ENCODE measurements around the gene CUX1. TPM values are rescaled to one million over a fixed set of nuclear protein-coding genes. Genes with fewer than 3 reads are reported as not detected.
A peak's percentile ranks its signal among the peaks of the same experiment; 100 is the strongest.

Gene CUX1
- polyA plus RNA-seq, 3 donors from 2014 or later, result 3.1 to 25.9 (median 12.5) TPM

- no peak for DNase-seq
- no peak overlapping the region for H3K4me3 Mint-ChIP-seq
- H3K9me3 Mint-ChIP-seq, result no peaks in the 10 kb centered on the region
- peaks cover 10 to 22% (median 10%) of the 10 kb centered on the region in 3 donors for H3K36me3 Mint-ChIP-seq
- peaks cover 14 to 25% of the 10 kb centered on the region in 2 donors for H3K4me1 Mint-ChIP-seq
- peak overlapping the region in 3 of 6 donors; percentile 34 to 83 (median 36) for H3K27ac Mint-ChIP-seq
- peaks cover 0 to 7% (median 0%) of the 10 kb centered on the region in 3 donors for H3K27me3 Mint-ChIP-seq (ENCODE audit: low read depth in 3 of 3)
Measured at GRCh38 chr7:102077081-102077480, 259.7 kb downstream of the CUX1 start.

GRCh38 chr7:102079140-102080018 lies 262.0 kb downstream of the CUX1 start:
- peaks cover 0 to 7% (median 0%) of the 10 kb centered on the region in 3 donors for H3K27me3 Mint-ChIP-seq (ENCODE audit: low read depth in 3 of 3)
- H3K36me3 Mint-ChIP-seq, result peaks cover 4 to 20% (median 6%) of the 10 kb centered on the region in 3 donors

GRCh38 chr7:102080019-102080433 lies 262.6 kb downstream of the CUX1 start:
- no peak overlapping the region for H3K27ac Mint-ChIP-seq
- peaks cover 4 to 20% (median 6%) of the 10 kb centered on the region in 3 donors for H3K36me3 Mint-ChIP-seq
- no peaks in the 10 kb centered on the region for H3K9me3 Mint-ChIP-seq
- peaks cover 0 to 6% (median 0%) of the 10 kb centered on the region in 3 donors for H3K27me3 Mint-ChIP-seq (ENCODE audit: low read depth in 3 of 3)
- no peak for DNase-seq
- H3K4me3 Mint-ChIP-seq, result no peak overlapping the region
- H3K4me1 Mint-ChIP-seq, result peaks cover 14 to 25% of the 10 kb centered on the region in 2 donors

More at GRCh38 chr7:102079140-102080018, 262.0 kb downstream of the CUX1 start:
- H3K4me1 Mint-ChIP-seq, result peaks cover 14 to 25% of the 10 kb centered on the region in 2 donors
- H3K9me3 Mint-ChIP-seq, result no peaks in the 10 kb centered on the region
- no peak overlapping the region for H3K27ac Mint-ChIP-seq
- DNase-seq, result no peak
- no peak overlapping the region for H3K4me3 Mint-ChIP-seq

GRCh38 chr7:102080434-102081243 lies 263.2 kb downstream of the CUX1 start:
- no peak overlapping the region for H3K4me3 Mint-ChIP-seq
- DNase-seq, result no peak
- peaks cover 0 to 4% (median 0%) of the 10 kb centered on the region in 3 donors for H3K27me3 Mint-ChIP-seq (ENCODE audit: low read depth in 3 of 3)
- H3K36me3 Mint-ChIP-seq, result peaks cover 4 to 20% (median 6%) of the 10 kb centered on the region in 3 donors
- no peaks in the 10 kb centered on the region for H3K9me3 Mint-ChIP-seq
- H3K4me1 Mint-ChIP-seq, result peaks cover 14 to 25% of the 10 kb centered on the region in 2 donors
- peak overlapping the region in 2 of 6 donors; percentile 3 to 15 for H3K27ac Mint-ChIP-seq

GRCh38 chr7:102081244-102081627 lies 263.8 kb downstream of the CUX1 start:
- Mint-ChIP-seq H3K4me1 (peaks cover 13 to 22% of the 10 kb centered on the region in 2 donors), H3K27me3 (ENCODE audit: low read depth in 3 of 3) (peaks cover 0 to 5% (median 0%) of the 10 kb centered on the region in 3 donors), H3K4me3 (no peak overlapping the region), H3K36me3 (peaks cover 4 to 20% (median 9%) of the 10 kb centered on the region in 3 donors), H3K9me3 (no peaks in the 10 kb centered on the region), H3K27ac (peak overlapping the region in 2 of 6 donors; percentile 3 to 15)
- DNase-seq, result no peak

GRCh38 chr7:102082693-102083368 lies 265.4 kb downstream of the CUX1 start:
- H3K27ac Mint-ChIP-seq, result no peak overlapping the region
- H3K9me3 Mint-ChIP-seq, result no peaks in the 10 kb centered on the region
- H3K4me3 Mint-ChIP-seq, result no peak overlapping the region
- H3K36me3 Mint-ChIP-seq, result peaks cover 4 to 17% (median 11%) of the 10 kb centered on the region in 3 donors
- peaks cover 0 to 3% (median 0%) of the 10 kb centered on the region in 3 donors for H3K27me3 Mint-ChIP-seq (ENCODE audit: low read depth in 3 of 3)
- DNase-seq, result no peak
- peaks cover 4 to 6% of the 10 kb centered on the region in 2 donors for H3K4me1 Mint-ChIP-seq

- DNase-seq, result no peak
- peaks cover 0 to 1% (median 0%) of the 10 kb centered on the region in 3 donors for H3K27me3 Mint-ChIP-seq (ENCODE audit: low read depth in 3 of 3)
- H3K4me3 Mint-ChIP-seq, result no peak overlapping the region
- no peak overlapping the region for H3K27ac Mint-ChIP-seq
- H3K9me3 Mint-ChIP-seq, result peaks cover 0 to 13% (median 4%) of the 10 kb centered on the region in 6 donors
- H3K4me1 Mint-ChIP-seq, result peaks cover 5 to 6% of the 10 kb centered on the region in 2 donors
- peaks cover 17 to 29% (median 17%) of the 10 kb centered on the region in 3 donors for H3K36me3 Mint-ChIP-seq
Measured at GRCh38 chr7:102085218-102085772, 267.9 kb downstream of the CUX1 start.

GRCh38 chr7:102089175-102090098 lies 272.0 kb downstream of the CUX1 start:
- Mint-ChIP-seq H3K36me3 (peaks cover 10 to 20% (median 16%) of the 10 kb centered on the region in 3 donors), H3K9me3 (peaks cover 0 to 13% (median 4%) of the 10 kb centered on the region in 6 donors), H3K4me3 (no peak overlapping the region), H3K27ac (no peak overlapping the region), H3K27me3 (ENCODE audit: low read depth in 3 of 3) (peaks cover 0 to 1% (median 0%) of the 10 kb centered on the region in 3 donors), H3K4me1 (peaks cover 0 to 5% of the 10 kb centered on the region in 2 donors)
- DNase-seq, result no peak

- Mint-ChIP-seq H3K9me3 (peaks cover 0 to 13% (median 4%) of the 10 kb centered on the region in 6 donors), H3K4me3 (no peak overlapping the region), H3K36me3 (peaks cover 6 to 18% (median 14%) of the 10 kb centered on the region in 3 donors), H3K27me3 (ENCODE audit: low read depth in 3 of 3) (no peaks in the 10 kb centered on the region), H3K4me1 (peaks cover 0 to 3% of the 10 kb centered on the region in 2 donors), H3K27ac (no peak overlapping the region)
- no peak for DNase-seq
Measured at GRCh38 chr7:102093599-102094315, 276.3 kb downstream of the CUX1 start.

DNA sequence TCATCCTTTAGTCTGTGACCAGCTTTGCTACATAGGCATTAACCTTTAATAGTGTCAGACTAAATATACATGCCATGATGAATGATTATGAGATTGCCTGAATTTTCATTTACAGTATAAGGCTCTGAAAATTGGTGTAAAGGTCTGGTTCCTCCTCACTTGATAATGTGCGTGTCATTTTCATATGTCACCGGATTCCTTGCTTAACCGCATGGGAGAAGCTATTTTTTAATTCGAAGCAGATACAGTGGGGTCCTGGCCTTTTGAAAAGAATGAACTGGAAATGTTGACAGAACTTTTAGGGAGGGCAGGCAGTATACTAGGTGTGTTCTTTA lies 276.9 kb downstream of the CUX1 start:
- peaks cover 6 to 12% (median 10%) of the 10 kb centered on the region in 3 donors for H3K36me3 Mint-ChIP-seq
- no peak overlapping the region for H3K4me3 Mint-ChIP-seq
- H3K4me1 Mint-ChIP-seq, result peaks cover 0 to 3% of the 10 kb centered on the region in 2 donors
- no peak overlapping the region for H3K27ac Mint-ChIP-seq
- no peak for DNase-seq
- peaks cover 0 to 8% (median 2%) of the 10 kb centered on the region in 6 donors for H3K9me3 Mint-ChIP-seq
- no peaks in the 10 kb centered on the region for H3K27me3 Mint-ChIP-seq (ENCODE audit: low read depth in 3 of 3)

DNA sequence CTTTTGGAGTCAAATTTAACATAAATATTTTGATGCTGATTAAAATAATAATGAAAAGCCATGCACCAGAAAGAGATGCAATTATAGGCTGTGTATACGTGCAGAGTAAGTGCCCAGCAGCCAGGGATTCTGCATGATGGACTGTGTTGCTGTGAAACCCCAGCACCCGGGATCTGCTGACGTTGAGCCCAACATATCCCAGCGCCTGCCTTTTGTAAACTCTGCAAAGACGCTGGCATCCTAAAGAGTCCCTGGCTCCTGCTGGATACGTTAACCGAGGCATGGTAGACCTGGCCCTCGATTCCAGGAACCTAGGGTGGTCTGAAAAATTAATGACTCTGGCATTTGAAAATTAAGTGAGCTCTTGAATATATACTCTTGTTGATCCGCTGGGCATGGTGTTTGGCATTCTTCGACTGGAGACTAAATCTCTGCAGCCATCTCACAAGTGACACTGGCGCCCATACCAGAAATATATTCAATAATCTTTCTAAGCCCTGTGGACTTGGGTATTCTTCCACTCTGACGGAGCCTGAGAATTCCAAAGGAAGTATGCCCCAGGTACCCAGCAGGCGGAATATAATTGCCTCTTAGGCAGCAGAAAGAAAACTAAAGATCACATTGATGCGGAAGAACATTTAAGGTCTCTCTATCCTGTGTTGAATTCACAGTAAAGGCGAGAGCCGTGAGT lies 278.0 kb downstream of the CUX1 start:
- Mint-ChIP-seq H3K36me3 (peaks cover 0 to 6% (median 4%) of the 10 kb centered on the region in 3 donors), H3K4me3 (no peak overlapping the region), H3K27me3 (ENCODE audit: low read depth in 3 of 3) (no peaks in the 10 kb centered on the region), H3K27ac (no peak overlapping the region), H3K4me1 (no peaks in the 10 kb centered on the region), H3K9me3 (no peaks in the 10 kb centered on the region)
- no peak for DNase-seq

All from immature natural killer cell (primary cell).